ENCODE data around the gene ADAMTS10. TPM values are rescaled to one million over a fixed set of nuclear protein-coding genes. Genes with fewer than 3 reads are reported as not detected.

ADAMTS10 gene
- total and polyA plus RNA-seq, 2 of the 13 experiments (the other 11 are each of a cell fraction or from before 2014, with no cell fraction given): 0.49 to 1.7 TPM

DNA sequence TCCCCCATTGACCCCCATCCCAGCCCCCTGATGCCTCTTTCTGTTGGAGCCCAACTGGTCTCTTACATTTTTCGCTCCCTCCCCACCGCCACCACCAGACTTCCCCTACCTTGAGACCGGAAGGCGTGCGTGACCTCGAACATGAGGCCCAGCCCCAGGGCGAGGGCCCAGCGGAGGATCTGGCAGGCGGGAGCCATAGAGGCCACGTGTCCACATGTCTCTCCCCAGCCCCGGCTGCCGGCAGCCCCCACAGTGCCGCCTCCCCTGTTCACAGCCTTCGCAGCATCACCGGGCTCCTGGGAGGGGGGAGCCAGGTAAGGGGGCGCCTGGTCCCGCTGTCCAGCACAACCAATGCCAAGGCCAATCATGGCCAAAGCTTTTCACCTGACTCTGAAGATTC, 5.0 kb downstream of the ADAMTS10 start (continued):
- TF ChIP-seq ZNF251 (CRISPR knock-in tag; IDR thresholded peaks at IDR 0.05): no peak
- TF ChIP-seq SRSF9 (IDR thresholded peaks at IDR 0.05; ENCODE audit: borderline replicate concordance, insufficient read depth, low read depth, low read length, poor library complexity, severe bottlenecking): no peak
- TF ChIP-seq, protein P1, sequence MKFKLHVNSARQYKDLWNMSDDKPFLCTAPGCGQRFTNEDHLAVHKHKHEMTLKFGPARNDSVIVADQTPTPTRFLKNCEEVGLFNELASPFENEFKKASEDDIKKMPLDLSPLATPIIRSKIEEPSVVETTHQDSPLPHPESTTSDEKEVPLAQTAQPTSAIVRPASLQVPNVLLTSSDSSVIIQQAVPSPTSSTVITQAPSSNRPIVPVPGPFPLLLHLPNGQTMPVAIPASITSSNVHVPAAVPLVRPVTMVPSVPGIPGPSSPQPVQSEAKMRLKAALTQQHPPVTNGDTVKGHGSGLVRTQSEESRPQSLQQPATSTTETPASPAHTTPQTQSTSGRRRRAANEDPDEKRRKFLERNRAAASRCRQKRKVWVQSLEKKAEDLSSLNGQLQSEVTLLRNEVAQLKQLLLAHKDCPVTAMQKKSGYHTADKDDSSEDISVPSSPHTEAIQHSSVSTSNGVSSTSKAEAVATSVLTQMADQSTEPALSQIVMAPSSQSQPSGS (CRISPR knock-in tag; IDR thresholded peaks at IDR 0.05): no peak
- TF ChIP-seq ZNF737 (CRISPR knock-in tag; IDR thresholded peaks at IDR 0.05; ENCODE audit: borderline replicate concordance): no peak
- TF ChIP-seq SAFB2 (CRISPR knock-in tag; IDR thresholded peaks at IDR 0.05; ENCODE audit: borderline replicate concordance, low read depth): no peak
- TF ChIP-seq, protein P2, sequence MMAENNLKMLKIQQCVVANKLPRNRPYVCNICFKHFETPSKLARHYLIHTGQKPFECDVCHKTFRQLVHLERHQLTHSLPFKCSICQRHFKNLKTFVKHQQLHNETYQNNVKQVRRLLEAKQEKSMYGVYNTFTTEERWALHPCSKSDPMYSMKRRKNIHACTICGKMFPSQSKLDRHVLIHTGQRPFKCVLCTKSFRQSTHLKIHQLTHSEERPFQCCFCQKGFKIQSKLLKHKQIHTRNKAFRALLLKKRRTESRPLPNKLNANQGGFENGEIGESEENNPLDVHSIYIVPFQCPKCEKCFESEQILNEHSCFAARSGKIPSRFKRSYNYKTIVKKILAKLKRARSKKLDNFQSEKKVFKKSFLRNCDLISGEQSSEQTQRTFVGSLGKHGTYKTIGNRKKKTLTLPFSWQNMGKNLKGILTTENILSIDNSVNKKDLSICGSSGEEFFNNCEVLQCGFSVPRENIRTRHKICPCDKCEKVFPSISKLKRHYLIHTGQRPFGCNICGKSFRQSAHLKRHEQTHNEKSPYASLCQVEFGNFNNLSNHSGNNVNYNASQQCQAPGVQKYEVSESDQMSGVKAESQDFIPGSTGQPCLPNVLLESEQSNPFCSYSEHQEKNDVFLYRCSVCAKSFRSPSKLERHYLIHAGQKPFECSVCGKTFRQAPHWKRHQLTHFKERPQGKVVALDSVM (CRISPR knock-in tag; IDR thresholded peaks at IDR 0.05): no peak
- TF ChIP-seq ZSCAN31 (CRISPR knock-in tag; IDR thresholded peaks at IDR 0.05; ENCODE audit: low read depth): no peak
- TF ChIP-seq, protein P3, sequence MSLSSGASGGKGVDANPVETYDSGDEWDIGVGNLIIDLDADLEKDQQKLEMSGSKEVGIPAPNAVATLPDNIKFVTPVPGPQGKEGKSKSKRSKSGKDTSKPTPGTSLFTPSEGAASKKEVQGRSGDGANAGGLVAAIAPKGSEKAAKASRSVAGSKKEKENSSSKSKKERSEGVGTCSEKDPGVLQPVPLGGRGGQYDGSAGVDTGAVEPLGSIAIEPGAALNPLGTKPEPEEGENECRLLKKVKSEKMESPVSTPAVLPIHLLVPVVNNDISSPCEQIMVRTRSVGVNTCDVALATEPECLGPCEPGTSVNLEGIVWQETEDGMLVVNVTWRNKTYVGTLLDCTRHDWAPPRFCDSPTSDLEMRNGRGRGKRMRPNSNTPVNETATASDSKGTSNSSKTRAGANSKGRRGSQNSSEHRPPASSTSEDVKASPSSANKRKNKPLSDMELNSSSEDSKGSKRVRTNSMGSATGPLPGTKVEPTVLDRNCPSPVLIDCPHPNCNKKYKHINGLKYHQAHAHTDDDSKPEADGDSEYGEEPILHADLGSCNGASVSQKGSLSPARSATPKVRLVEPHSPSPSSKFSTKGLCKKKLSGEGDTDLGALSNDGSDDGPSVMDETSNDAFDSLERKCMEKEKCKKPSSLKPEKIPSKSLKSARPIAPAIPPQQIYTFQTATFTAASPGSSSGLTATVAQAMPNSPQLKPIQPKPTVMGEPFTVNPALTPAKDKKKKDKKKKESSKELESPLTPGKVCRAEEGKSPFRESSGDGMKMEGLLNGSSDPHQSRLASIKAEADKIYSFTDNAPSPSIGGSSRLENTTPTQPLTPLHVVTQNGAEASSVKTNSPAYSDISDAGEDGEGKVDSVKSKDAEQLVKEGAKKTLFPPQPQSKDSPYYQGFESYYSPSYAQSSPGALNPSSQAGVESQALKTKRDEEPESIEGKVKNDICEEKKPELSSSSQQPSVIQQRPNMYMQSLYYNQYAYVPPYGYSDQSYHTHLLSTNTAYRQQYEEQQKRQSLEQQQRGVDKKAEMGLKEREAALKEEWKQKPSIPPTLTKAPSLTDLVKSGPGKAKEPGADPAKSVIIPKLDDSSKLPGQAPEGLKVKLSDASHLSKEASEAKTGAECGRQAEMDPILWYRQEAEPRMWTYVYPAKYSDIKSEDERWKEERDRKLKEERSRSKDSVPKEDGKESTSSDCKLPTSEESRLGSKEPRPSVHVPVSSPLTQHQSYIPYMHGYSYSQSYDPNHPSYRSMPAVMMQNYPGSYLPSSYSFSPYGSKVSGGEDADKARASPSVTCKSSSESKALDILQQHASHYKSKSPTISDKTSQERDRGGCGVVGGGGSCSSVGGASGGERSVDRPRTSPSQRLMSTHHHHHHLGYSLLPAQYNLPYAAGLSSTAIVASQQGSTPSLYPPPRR (CRISPR knock-in tag; IDR thresholded peaks at IDR 0.05; ENCODE audit: borderline replicate concordance): no peak
- TF ChIP-seq, protein P4, sequence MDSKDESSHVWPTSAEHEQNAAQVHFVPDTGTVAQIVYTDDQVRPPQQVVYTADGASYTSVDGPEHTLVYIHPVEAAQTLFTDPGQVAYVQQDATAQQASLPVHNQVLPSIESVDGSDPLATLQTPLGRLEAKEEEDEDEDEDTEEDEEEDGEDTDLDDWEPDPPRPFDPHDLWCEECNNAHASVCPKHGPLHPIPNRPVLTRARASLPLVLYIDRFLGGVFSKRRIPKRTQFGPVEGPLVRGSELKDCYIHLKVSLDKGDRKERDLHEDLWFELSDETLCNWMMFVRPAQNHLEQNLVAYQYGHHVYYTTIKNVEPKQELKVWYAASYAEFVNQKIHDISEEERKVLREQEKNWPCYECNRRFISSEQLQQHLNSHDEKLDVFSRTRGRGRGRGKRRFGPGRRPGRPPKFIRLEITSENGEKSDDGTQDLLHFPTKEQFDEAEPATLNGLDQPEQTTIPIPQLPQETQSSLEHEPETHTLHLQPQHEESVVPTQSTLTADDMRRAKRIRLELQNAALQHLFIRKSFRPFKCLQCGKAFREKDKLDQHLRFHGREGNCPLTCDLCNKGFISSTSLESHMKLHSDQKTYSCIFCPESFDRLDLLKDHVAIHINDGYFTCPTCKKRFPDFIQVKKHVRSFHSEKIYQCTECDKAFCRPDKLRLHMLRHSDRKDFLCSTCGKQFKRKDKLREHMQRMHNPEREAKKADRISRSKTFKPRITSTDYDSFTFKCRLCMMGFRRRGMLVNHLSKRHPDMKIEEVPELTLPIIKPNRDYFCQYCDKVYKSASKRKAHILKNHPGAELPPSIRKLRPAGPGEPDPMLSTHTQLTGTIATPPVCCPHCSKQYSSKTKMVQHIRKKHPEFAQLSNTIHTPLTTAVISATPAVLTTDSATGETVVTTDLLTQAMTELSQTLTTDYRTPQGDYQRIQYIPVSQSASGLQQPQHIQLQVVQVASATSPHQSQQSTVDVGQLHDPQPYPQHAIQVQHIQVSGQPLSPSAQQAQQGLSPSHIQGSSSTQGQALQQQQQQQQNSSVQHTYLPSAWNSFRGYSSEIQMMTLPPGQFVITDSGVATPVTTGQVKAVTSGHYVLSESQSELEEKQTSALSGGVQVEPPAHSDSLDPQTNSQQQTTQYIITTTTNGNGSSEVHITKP (CRISPR knock-in tag; IDR thresholded peaks at IDR 0.05; ENCODE audit: low read depth): no peak

All from HepG2 (cell line).